Immature natural killer cell (primary cell): Measurements from ENCODE around the gene HECTD1. TPM values are rescaled to one million over a fixed set of nuclear protein-coding genes. Genes with fewer than 3 reads are reported as not detected.
"Not testable (repeated sequence)": the region's sequence is repeated elsewhere in the genome, so short reads cannot be mapped to it uniquely, and the experiment has no call there.

Experiments used
- DNase-seq, 3 donors: peaks; one replicate each; pipeline ENCODE4 v3.0.0; 2022; ENCODE audit warnings: mixed read lengths in 1 of 3
- H3K27ac Mint-ChIP-seq, 6 donors: one replicate each; pipeline ENCODE4 v1.8.0; 2020; ENCODE audit warnings: mixed read lengths in 6 of 6, mild to moderate bottlenecking in 5 of 6, inconsistent platforms in 4 of 6, moderate library complexity in 3 of 6
- H3K27me3 Mint-ChIP-seq, 3 donors: one replicate each; pipeline ENCODE4 v1.8.0; 2020 to 2021; ENCODE audit warnings: low read depth in 3 of 3, mild to moderate bottlenecking in 3 of 3, mixed read lengths in 3 of 3, moderate library complexity in 3 of 3, inconsistent platforms in 1 of 3
- H3K36me3 Mint-ChIP-seq, 3 donors: one replicate each; pipeline ENCODE4 v1.8.0; 2020; ENCODE audit warnings: mixed read lengths in 3 of 3, inconsistent platforms in 2 of 3, mild to moderate bottlenecking in 2 of 3
- H3K4me1 Mint-ChIP-seq, 2 donors: one replicate each; pipeline ENCODE4 v1.8.0; 2020; ENCODE audit warnings: inconsistent platforms in 2 of 2, mild to moderate bottlenecking in 2 of 2, mixed read lengths in 2 of 2, moderate library complexity in 1 of 2
- H3K4me3 Mint-ChIP-seq, 5 donors: one replicate each; pipeline ENCODE4 v1.8.0; 2020; ENCODE audit warnings: mild to moderate bottlenecking in 5 of 5, mixed read lengths in 5 of 5, inconsistent platforms in 3 of 5, moderate library complexity in 3 of 5
- H3K9me3 Mint-ChIP-seq, 6 donors: one replicate each; pipeline ENCODE4 v1.8.0; 2020; ENCODE audit warnings: mild to moderate bottlenecking in 6 of 6, mixed read lengths in 6 of 6, inconsistent platforms in 4 of 6, moderate library complexity in 3 of 6
- polyA plus RNA-seq, 3 donors: library from polyadenylated mRNA; unstranded; fragments of 300-500 nt; fragmentation: Illumina TruSeq; gene quantifications; one replicate each; pipeline ENCODE4 v1.2.3, GENCODE V29; 2021

The HECTD1 gene
- polyA plus RNA-seq, 3 donors from 2014 or later: 10.6 to 36.1 (median 22.2) TPM

DNA sequence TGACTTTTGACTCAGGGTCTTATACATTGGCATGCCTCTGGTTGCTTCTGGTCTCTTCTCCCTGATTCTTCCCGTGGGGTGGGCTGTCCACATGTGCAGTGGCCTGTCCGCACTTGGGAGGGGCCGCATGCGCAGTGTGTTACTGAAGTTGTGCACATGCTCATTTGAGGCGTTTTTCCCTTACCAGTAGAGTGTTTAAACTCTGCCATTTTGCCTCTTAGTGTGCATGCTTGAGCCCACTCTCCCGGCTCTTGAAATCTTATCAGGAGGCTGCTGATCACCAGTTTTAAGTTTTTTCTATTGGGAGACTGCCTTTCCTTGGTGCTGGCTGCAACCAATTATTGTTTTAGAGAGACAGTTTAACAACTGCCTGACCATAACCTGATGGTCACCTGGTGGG, 32.1 kb upstream of the HECTD1 start:
- Mint-ChIP-seq H3K9me3 (peaks cover 0 to 1% (median 0%) of the 10 kb centered on the region in 6 donors), H3K4me1 (peaks cover 17 to 19% of the 10 kb centered on the region in 2 donors), H3K4me3 (no peak overlapping the region), H3K27me3 (peaks cover 0 to 3% (median 0%) of the 10 kb centered on the region in 3 donors), H3K27ac (peak overlapping the region in 1 of 6 donors; percentile 24), H3K36me3 (no peaks in the 10 kb centered on the region)
- no peak for DNase-seq

DNA sequence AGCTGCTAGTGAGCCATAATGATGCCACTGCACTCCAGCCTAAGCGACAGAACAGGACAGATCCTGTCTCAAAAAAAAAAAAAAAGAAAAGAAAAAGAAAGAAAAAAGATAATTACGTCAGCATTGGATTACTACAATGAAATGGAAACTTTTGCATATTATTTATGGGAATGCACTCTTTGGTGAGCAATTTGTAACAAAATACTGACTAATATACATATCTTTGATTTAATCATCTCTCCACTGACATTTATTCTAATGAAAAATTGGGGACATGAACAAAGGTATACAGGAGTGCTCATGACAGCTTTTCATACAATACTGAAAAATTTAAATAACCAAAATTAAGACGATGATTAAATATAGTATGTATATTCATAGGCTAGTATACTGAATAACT, 27.9 kb upstream of the HECTD1 start:
- H3K9me3 Mint-ChIP-seq: peaks cover 0 to 1% (median 0%) of the 10 kb centered on the region in 6 donors
- H3K36me3 Mint-ChIP-seq: no peaks in the 10 kb centered on the region
- peaks cover 0 to 5% (median 0%) of the 10 kb centered on the region in 3 donors for H3K27me3 Mint-ChIP-seq
- no peak for DNase-seq
- peaks cover 0 to 5% of the 10 kb centered on the region in 2 donors for H3K4me1 Mint-ChIP-seq
- no peak overlapping the region for H3K27ac Mint-ChIP-seq
- H3K4me3 Mint-ChIP-seq: no peak overlapping the region

DNA sequence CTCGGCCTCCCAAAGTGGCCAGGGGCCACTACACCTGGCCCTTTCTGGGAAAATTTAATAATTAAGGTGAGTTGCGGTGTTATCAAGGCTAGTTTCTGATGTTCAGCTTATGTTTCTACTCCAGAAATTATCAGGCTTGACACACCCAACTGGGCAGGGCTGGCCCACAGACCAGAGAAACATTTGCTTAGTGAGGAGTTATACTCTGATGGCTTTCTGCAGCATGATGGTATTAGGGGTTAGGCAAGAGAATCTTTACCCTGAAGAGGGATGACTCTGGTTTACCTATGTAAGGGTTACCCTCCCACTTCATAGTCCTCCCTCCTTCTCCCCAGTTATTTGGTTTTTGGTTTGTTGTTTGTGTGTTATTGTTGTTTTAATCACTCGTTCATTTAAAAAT, 24.5 kb upstream of the HECTD1 start:
- Mint-ChIP-seq H3K27ac (no peak overlapping the region), H3K4me3 (no peak overlapping the region)

DNA sequence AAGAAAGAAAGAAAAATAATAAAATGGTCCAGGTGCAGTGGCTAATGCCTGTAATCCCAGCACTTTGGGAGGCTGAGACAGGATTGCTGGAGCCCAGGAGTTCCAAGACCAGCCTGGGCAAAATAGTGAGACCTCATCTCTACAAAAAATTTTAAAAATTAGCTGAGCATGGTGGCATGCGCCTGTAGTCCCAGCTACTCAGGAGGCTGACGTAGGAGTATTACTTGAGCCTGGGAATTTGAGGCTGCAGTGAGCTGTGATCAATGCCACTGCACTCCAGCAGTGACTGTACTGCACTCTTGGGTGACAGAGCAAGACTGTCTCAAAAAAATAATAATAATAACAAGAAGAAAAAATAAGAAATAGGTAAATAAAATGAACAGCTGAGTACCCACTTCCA, 23.7 kb upstream of the HECTD1 start:
- not testable (repeated sequence) for H3K36me3 Mint-ChIP-seq, H3K9me3 Mint-ChIP-seq, H3K4me3 Mint-ChIP-seq, DNase-seq, H3K27me3 Mint-ChIP-seq, H3K27ac Mint-ChIP-seq, H3K4me1 Mint-ChIP-seq

More for the DNA sequence above, 24.5 kb upstream of the HECTD1 start:
- H3K9me3 Mint-ChIP-seq: no peaks in the 10 kb centered on the region
- H3K36me3 Mint-ChIP-seq: no peaks in the 10 kb centered on the region
- peaks cover 0 to 9% (median 2%) of the 10 kb centered on the region in 3 donors for H3K27me3 Mint-ChIP-seq
- no peaks in the 10 kb centered on the region for H3K4me1 Mint-ChIP-seq
- no peak for DNase-seq

DNA sequence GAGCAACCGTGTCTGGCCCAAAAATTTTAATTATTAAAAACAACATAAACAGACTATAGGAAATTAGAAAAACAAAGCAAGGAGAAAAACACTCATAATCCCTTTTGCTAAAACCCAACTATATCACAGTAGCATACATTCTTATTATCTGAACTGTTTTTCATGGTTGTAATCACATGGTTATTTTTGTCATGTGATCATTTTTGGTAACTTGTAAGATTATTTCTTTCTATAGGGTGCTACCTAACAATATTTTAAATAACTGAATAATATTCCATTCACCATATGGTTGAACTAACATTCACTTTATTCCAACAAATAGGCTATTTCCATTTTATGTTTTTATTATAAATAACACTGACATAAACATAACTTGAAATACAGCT, 23.0 kb upstream of the HECTD1 start:
- Mint-ChIP-seq H3K36me3 (no peaks in the 10 kb centered on the region), H3K27me3 (peaks cover 0 to 9% (median 4%) of the 10 kb centered on the region in 3 donors), H3K4me3 (no peak overlapping the region), H3K27ac (no peak overlapping the region), H3K4me1 (no peaks in the 10 kb centered on the region), H3K9me3 (no peaks in the 10 kb centered on the region)
- no peak for DNase-seq

DNA sequence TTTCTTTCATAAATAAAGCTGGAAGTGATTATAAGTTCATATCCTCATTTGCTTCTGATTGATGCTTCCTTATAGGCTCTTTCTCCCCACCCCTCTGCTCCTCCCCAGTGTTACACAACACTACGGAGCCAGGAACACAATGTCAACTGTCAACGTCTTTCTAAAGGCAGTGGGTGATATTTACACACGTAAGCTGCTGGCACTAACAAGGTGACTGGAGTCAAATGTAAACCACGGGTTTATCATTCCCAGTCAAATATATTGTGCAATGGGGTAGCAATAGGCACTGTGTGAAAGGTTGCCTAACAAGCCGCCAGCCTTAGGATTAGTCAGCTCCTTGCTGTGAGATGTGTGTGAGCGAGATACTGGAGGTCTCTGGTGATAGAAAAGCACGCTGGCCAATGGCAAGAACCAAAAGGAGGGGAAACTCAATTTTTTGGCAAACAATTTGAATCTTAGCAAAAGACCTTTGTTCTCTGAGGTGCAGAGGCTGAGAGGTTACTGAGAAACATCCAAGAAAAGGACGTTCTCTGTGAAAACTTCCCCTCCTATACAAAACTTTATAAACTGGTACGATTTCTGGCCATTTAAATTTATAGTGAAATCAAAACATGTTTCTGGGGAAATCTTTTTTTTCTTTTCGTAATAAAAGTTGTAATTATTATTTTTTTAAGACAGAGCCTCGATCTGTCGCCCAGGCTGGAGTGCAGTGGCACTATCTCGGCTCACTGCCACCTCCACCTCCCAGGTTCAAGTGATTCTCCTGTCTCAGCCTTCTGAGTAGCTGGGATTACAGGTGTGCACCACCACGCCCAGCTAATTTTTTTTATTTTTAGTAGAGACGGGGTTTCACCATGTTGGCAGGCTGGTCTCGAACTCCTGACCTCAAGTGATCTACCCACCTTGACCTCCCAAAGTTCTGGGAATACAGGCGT, 22.3 kb upstream of the HECTD1 start:
- no peaks in the 10 kb centered on the region for H3K4me1 Mint-ChIP-seq
- H3K27me3 Mint-ChIP-seq: peaks cover 0 to 7% (median 4%) of the 10 kb centered on the region in 3 donors
- no peak overlapping the region for H3K27ac Mint-ChIP-seq
- H3K9me3 Mint-ChIP-seq: no peaks in the 10 kb centered on the region
- no peak for DNase-seq
- H3K36me3 Mint-ChIP-seq: no peaks in the 10 kb centered on the region
- H3K4me3 Mint-ChIP-seq: no peak overlapping the region

- DNase-seq: no peak
- Mint-ChIP-seq H3K27me3 (peaks cover 0 to 6% (median 4%) of the 10 kb centered on the region in 3 donors), H3K27ac (no peak overlapping the region), H3K4me1 (no peaks in the 10 kb centered on the region), H3K36me3 (no peaks in the 10 kb centered on the region), H3K9me3 (no peaks in the 10 kb centered on the region), H3K4me3 (no peak overlapping the region)
Observed at GRCh38 chr14:31229009-31229408, 21.4 kb upstream of the HECTD1 start.

- no peak for DNase-seq
- no peaks in the 10 kb centered on the region for H3K36me3 Mint-ChIP-seq
- no peaks in the 10 kb centered on the region for H3K4me1 Mint-ChIP-seq
- no peak overlapping the region for H3K4me3 Mint-ChIP-seq
- peaks cover 0 to 4% (median 4%) of the 10 kb centered on the region in 3 donors for H3K27me3 Mint-ChIP-seq
- H3K9me3 Mint-ChIP-seq: no peaks in the 10 kb centered on the region
- no peak overlapping the region for H3K27ac Mint-ChIP-seq
Observed at GRCh38 chr14:31228533-31228932, 20.9 kb upstream of the HECTD1 start.

GRCh38 chr14:31224808-31225207, 17.2 kb upstream of the HECTD1 start:
- H3K36me3 Mint-ChIP-seq: no peaks in the 10 kb centered on the region
- no peak overlapping the region for H3K4me3 Mint-ChIP-seq
- H3K27me3 Mint-ChIP-seq: peaks cover 2 to 4% (median 3%) of the 10 kb centered on the region in 3 donors
- H3K4me1 Mint-ChIP-seq: no peaks in the 10 kb centered on the region
- DNase-seq: no peak
- no peaks in the 10 kb centered on the region for H3K9me3 Mint-ChIP-seq
- H3K27ac Mint-ChIP-seq: no peak overlapping the region

DNA sequence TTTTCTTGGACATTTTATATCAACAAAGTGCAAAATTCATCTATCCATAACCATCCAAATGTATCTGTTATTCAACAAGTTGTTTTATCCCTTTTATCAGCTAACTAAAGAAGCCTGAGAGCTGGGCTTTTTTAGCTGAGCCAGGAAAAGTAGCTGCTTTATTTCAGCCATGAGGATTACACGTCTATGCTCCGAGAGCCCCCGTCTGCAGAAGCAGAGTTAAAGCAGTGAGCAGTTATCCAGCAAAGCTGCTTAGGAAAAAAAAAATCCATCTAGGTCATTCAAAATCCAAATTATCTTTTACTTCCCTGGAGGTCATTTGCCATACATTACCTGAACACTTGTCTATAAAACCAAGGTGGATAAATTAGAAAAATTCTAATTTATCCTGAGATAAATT, 15.7 kb upstream of the HECTD1 start:
- Mint-ChIP-seq H3K4me1 (no peaks in the 10 kb centered on the region), H3K27me3 (peaks cover 0 to 2% (median 2%) of the 10 kb centered on the region in 3 donors), H3K27ac (no peak overlapping the region), H3K36me3 (no peaks in the 10 kb centered on the region), H3K9me3 (no peaks in the 10 kb centered on the region), H3K4me3 (no peak overlapping the region)
- no peak for DNase-seq

DNA sequence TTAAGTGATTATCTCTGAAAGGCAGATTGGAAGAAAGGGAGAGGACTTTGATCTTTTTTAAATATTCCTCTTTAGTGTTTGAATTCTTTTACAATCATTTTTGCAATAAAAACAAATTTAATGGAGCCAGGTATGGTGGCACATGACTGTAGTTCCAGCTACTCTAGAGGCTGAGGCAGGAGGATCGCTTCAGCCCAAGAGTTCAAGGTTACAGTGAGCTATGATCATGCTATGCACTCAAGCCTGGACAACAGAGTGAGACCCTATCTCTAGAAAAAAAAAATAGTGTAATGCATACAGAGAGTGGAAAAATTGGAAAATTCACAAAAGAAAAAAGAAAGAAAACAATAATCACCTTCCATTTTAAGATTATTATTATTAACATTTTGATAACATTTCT, 15.2 kb upstream of the HECTD1 start:
- Mint-ChIP-seq H3K4me3 (no peak overlapping the region), H3K36me3 (no peaks in the 10 kb centered on the region), H3K27ac (no peak overlapping the region), H3K9me3 (no peaks in the 10 kb centered on the region), H3K27me3 (peaks cover 0 to 2% (median 2%) of the 10 kb centered on the region in 3 donors), H3K4me1 (no peaks in the 10 kb centered on the region)
- DNase-seq: no peak

GRCh38 chr14:31221266-31221665, 13.7 kb upstream of the HECTD1 start:
- Mint-ChIP-seq H3K27me3 (peaks cover 0 to 4% (median 2%) of the 10 kb centered on the region in 3 donors), H3K27ac (no peak overlapping the region)

GRCh38 chr14:31219169-31219568, 11.6 kb upstream of the HECTD1 start:
- no peaks in the 10 kb centered on the region for H3K4me1 Mint-ChIP-seq
- no peak overlapping the region for H3K4me3 Mint-ChIP-seq
- no peaks in the 10 kb centered on the region for H3K9me3 Mint-ChIP-seq
- no peak for DNase-seq
- peaks cover 0 to 4% (median 2%) of the 10 kb centered on the region in 3 donors for H3K27me3 Mint-ChIP-seq
- H3K36me3 Mint-ChIP-seq: no peaks in the 10 kb centered on the region
- no peak overlapping the region for H3K27ac Mint-ChIP-seq

More at GRCh38 chr14:31221266-31221665, 13.7 kb upstream of the HECTD1 start:
- H3K4me3 Mint-ChIP-seq: no peak overlapping the region
- no peak for DNase-seq
- no peaks in the 10 kb centered on the region for H3K4me1 Mint-ChIP-seq
- no peaks in the 10 kb centered on the region for H3K9me3 Mint-ChIP-seq
- H3K36me3 Mint-ChIP-seq: no peaks in the 10 kb centered on the region

DNA sequence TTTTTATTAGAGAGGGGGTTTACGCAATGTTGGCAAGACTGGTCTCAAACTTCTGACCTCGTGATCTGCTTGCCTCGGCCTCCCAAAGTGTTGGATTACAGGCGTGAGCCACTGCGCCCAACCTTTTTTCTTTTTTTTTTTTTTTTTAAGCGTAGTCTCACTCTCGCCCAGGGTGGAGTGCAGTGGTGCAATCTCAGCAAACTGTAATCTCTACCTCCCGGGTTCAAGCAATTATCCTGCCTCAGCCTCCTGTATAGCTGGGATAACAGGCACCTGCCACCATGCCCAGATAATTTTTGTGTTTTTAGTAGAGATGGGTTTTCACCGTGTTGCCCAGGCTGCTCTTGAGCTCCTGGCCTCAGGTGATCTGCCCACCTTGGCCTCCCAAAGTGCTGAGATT, 8.8 kb upstream of the HECTD1 start:
- H3K27ac Mint-ChIP-seq: no peak overlapping the region
- peaks cover 0 to 2% (median 2%) of the 10 kb centered on the region in 3 donors for H3K27me3 Mint-ChIP-seq
- no peak overlapping the region for H3K4me3 Mint-ChIP-seq
- H3K4me1 Mint-ChIP-seq: peaks cover 0 to 2% of the 10 kb centered on the region in 2 donors
- no peak for DNase-seq
- H3K36me3 Mint-ChIP-seq: no peaks in the 10 kb centered on the region
- no peaks in the 10 kb centered on the region for H3K9me3 Mint-ChIP-seq
